Ascending aorta (tissue), 2 donors: ENCODE results near the gene SARM1. TPM values are rescaled to one million over a fixed set of nuclear protein-coding genes. Genes with fewer than 3 reads are reported as not detected.

Experiments used
- DNase-seq, 2 donors: peaks; one replicate each; pipeline ENCODE4 v3.0.0-alpha.2; 2019; ENCODE audit warnings: low spot score in 2 of 2
- H3K27ac ChIP-seq, 2 donors: fragments of 200-600 bp; sonication (generic); one replicate each; pipeline ENCODE4 v1.5.1; 2016 to 2017; ENCODE audit warnings: mild to moderate bottlenecking in 1 of 2
- H3K27me3 ChIP-seq: fragments of 200-600 bp; sonication (generic); one replicate; pipeline ENCODE4 v1.5.1; 2017
- H3K36me3 ChIP-seq, 2 donors: fragments of 200-600 bp; sonication (generic); one replicate each; pipeline ENCODE4 v1.5.1; 2016
- H3K4me1 ChIP-seq, 2 donors: fragments of 200-600 bp; sonication (generic); one replicate each; pipeline ENCODE4 v1.5.1; 2016 to 2017; ENCODE audit warnings: mild to moderate bottlenecking in 1 of 2
- H3K4me3 ChIP-seq, 2 donors: fragments of 200-600 bp; sonication (generic); one replicate each; pipeline ENCODE4 v1.5.1; 2016 to 2017; ENCODE audit warnings: mild to moderate bottlenecking in 1 of 2
- H3K9me3 ChIP-seq, 2 donors: fragments of 200-600 bp; sonication (generic); one replicate each; pipeline ENCODE4 v1.5.1; 2016
- intact Hi-C: fragments of 100-400 bp; cut with DNase I; formaldehyde crosslinking; loops from one replicate; pipeline ENCODE4 v1.15.1; 2023
- total RNA-seq: library from RNA; depleted of rRNA; stranded (reverse); fragments of >200 nt; gene quantifications from one replicate; pipeline ENCODE4 v1.1.0, GENCODE V29; 2016
- TF ChIP-seq, protein P1 (sequence below), 3 experiments: fragments of 200-600 bp in 2 of 3; fragments of 450-650 bp in 1 of 3; sonication (generic) in 2 of 3; IDR thresholded peaks; one replicate each; pipeline ENCODE4 v1.5.1; 2016 to 2019; ENCODE audit warnings: antibody characterized with exemption in 3 of 3, mild to moderate bottlenecking in 1 of 3, moderate library complexity in 1 of 3

Gene SARM1
- total RNA-seq, 1 donor from 2014 or later, result 121 TPM

DNA sequence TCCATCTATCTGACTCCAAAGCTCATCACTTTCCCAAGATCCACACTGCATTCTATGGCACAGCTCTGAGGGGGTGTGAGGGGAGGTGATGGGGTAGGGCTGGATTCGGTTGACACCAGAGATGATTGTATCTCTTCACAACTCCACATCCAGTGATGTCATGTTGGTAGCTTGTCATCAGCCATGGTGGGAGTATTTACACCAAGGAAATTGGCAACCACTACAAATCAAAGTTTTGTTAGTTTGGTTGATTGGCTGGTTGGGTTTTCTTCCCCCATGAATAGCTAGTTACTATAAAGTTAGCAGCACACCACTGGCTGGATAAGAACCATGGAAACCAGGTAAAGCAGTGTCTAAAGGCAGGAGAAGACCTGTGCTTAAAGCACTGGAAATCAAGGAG lies 19.5 kb downstream of the SARM1 start:
- peaks cover 51 to 70% of the 10 kb centered on the region in 2 donors for H3K36me3 ChIP-seq

DNA sequence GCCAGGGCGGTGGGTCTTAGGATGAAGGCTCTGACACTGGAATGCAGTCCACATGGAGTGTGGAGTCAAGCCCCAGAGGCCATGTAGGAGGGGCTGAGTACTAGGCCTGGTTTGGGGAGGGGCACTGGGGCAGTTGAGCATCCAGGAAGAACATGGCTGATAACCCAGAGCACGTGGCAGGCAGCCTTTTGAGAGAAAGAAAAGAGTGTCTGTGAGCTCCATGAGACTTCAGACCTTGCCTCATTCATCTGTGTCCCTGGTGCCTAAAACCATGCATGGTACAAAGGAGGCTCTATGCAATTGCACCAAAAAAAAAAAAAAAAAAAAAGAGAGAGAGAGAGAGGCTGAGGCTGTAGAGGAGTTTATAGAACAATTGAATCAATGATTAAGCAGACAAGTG lies 19.9 kb downstream of the SARM1 start:
- TF ChIP-seq, protein P1, sequence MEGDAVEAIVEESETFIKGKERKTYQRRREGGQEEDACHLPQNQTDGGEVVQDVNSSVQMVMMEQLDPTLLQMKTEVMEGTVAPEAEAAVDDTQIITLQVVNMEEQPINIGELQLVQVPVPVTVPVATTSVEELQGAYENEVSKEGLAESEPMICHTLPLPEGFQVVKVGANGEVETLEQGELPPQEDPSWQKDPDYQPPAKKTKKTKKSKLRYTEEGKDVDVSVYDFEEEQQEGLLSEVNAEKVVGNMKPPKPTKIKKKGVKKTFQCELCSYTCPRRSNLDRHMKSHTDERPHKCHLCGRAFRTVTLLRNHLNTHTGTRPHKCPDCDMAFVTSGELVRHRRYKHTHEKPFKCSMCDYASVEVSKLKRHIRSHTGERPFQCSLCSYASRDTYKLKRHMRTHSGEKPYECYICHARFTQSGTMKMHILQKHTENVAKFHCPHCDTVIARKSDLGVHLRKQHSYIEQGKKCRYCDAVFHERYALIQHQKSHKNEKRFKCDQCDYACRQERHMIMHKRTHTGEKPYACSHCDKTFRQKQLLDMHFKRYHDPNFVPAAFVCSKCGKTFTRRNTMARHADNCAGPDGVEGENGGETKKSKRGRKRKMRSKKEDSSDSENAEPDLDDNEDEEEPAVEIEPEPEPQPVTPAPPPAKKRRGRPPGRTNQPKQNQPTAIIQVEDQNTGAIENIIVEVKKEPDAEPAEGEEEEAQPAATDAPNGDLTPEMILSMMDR (IDR thresholded peaks at IDR 0.05), result no peak
- Histone ChIP-seq H3K9me3 (no peaks in the 10 kb centered on the region), H3K27me3 (no peaks in the 10 kb centered on the region), H3K4me1 (no peaks in the 10 kb centered on the region), H3K36me3 (peaks cover 51 to 74% of the 10 kb centered on the region in 2 donors), H3K27ac (no peak overlapping the region), H3K4me3 (no peak overlapping the region)
- no peak for DNase-seq
- intact Hi-C loops, result no loop called here

More for the DNA sequence above, 19.5 kb downstream of the SARM1 start:
- TF ChIP-seq, protein P1 (IDR thresholded peaks at IDR 0.05), result no peak
- no peak overlapping the region for H3K27ac ChIP-seq
- H3K27me3 ChIP-seq, result no peaks in the 10 kb centered on the region
- intact Hi-C loops, result no loop called here
- no peak overlapping the region for H3K4me3 ChIP-seq
- DNase-seq, result no peak
- no peaks in the 10 kb centered on the region for H3K4me1 ChIP-seq
- no peaks in the 10 kb centered on the region for H3K9me3 ChIP-seq

DNA sequence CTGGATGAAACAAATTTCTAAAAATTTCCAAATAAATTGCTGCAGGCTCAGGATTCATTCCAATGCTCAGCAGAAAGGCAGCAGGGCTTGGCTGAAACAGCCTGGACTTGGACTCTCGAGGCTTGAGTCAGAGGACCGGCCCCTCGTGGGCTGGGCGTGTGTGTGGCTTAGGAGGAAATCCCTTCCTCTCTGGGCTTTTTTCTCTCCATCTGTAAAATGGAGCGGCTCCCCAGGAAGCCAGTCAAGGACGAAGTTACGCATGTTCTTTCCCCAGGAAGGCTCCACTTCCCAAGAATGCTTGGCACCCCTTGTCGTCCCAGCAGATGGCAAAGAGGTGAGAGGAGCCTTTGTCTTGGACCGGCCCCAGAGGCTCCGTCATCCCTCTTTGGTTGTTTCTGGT lies 21.0 kb downstream of the SARM1 start:
- Histone ChIP-seq H3K4me3 (no peak overlapping the region), H3K27ac (no peak overlapping the region), H3K4me1 (no peaks in the 10 kb centered on the region), H3K9me3 (no peaks in the 10 kb centered on the region), H3K36me3 (peaks cover 54 to 76% of the 10 kb centered on the region in 2 donors), H3K27me3 (no peaks in the 10 kb centered on the region)
- intact Hi-C loops, result no loop called here
- TF ChIP-seq, protein P1 (IDR thresholded peaks at IDR 0.05), result no peak
- no peak for DNase-seq

DNA sequence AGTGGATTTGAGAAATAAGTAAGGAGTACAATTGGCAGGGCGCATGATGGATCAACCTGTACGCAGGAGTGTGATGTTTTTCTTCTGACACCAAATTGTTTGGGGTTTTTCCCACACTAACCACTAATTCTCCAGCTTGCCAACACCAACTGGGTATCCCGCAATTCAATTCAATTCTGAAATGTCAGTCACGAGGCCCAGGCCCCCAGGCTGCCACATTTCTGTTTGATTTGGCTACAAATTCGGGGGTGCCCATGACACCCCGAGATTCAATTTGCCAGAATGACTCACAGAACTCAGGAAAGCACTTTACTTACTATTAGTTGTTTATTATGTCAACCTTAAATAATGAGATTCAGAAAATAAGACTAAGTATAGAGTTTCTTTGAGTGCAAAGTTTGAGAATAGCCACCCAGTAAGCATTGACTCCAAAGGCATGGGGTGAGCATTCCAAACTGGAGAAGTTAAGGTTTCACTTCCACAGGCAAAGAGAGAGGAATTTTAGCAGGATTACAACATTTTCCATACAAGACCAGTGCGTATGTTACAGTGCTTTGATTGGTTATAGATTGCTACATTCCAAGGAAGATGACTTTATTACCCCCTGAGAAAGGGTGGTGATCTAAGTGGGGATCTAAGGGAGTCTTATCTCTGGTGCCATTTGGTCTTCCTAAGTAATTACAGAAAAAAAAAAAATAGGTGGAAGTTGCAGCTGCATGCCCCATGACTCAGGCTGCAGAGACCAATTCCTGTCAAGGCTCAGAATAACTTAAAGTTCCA lies 23.0 kb downstream of the SARM1 start:
- H3K4me1 ChIP-seq, result no peaks in the 10 kb centered on the region
- H3K27ac ChIP-seq, result no peak overlapping the region
- H3K27me3 ChIP-seq, result no peaks in the 10 kb centered on the region
- intact Hi-C loops, result no loop called here
- no peak for DNase-seq
- peaks cover 42 to 66% of the 10 kb centered on the region in 2 donors for H3K36me3 ChIP-seq
- H3K9me3 ChIP-seq, result no peaks in the 10 kb centered on the region
- H3K4me3 ChIP-seq, result no peak overlapping the region
- TF ChIP-seq, protein P1 (IDR thresholded peaks at IDR 0.05), result no peak

DNA sequence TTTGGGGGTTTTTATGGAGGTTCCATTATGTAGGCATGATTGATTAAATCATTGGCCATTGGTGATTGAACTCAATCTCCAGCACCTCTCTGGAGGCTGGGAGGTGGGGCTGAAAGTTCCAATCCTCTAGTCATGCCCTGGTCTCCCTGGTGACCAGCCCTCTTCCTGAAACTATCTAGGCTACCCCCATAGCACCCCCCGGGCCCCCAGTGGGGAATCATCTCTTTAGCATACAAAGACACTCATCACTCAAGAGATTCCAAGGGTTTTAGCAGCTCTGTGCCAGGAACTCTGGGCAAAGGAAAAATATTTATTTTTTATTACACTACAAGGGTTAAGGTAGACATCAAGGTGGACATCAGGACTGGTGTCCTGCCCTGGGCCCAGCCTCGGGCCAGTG lies 23.9 kb downstream of the SARM1 start:
- DNase-seq, result no peak
- Histone ChIP-seq H3K36me3 (peaks cover 37 to 60% of the 10 kb centered on the region in 2 donors), H3K9me3 (no peaks in the 10 kb centered on the region)

More for the DNA sequence above, 23.9 kb downstream of the SARM1 start:
- Histone ChIP-seq H3K27me3 (no peaks in the 10 kb centered on the region), H3K27ac (no peak overlapping the region), H3K4me3 (no peak overlapping the region), H3K4me1 (no peaks in the 10 kb centered on the region)
- intact Hi-C loops, result no loop called here
- TF ChIP-seq, protein P1 (IDR thresholded peaks at IDR 0.05), result no peak
